WTC11 (cell line): ENCODE results near the gene OSBPL9. TPM values are rescaled to one million over a fixed set of nuclear protein-coding genes. Genes with fewer than 3 reads are reported as not detected.
"Not testable (repeated sequence)": the region's sequence is repeated elsewhere in the genome, so short reads cannot be mapped to it uniquely, and the experiment has no call there.

Source experiments
- ATAC-seq: fragments of 200-7000 bp; cut with Tn5 transposase; 2 replicates; pipeline ENCODE4 v1.10.0; 2021; ENCODE audit warnings: mild to moderate bottlenecking, moderate library complexity
- CTCF ChIA-PET: fragments of 300-600 bp; sonication (Branson Sonifier 250); formaldehyde crosslinking; loops from one replicate; lab custom pipeline; 2021; ENCODE audit warnings: antibody characterized with exemption; lab: Charles Lee
- POLR2A ChIA-PET: fragments of 350-600 bp; sonication (Branson Sonifier 250); formaldehyde crosslinking; loops from one replicate; lab custom pipeline; 2021; ENCODE audit warnings: antibody characterized with exemption; lab: Charles Lee
- DNase-seq: peaks from one replicate; pipeline ENCODE4 v3.0.0; 2021; ENCODE audit warnings: low spot score
- H3K27ac Mint-ChIP-seq: 2 replicates; pipeline ENCODE4 v1.8.0; 2021; ENCODE audit warnings: mixed read lengths
- H3K27me3 Mint-ChIP-seq: 2 replicates; pipeline ENCODE4 v1.8.0; 2021; ENCODE audit warnings: low read depth, mild to moderate bottlenecking, moderate library complexity, mixed read lengths
- H3K36me3 Mint-ChIP-seq: 2 replicates; pipeline ENCODE4 v1.8.0; 2021; ENCODE audit warnings: mixed read lengths
- H3K4me1 Mint-ChIP-seq: 2 replicates; pipeline ENCODE4 v1.8.0; 2022; ENCODE audit warnings: mixed read lengths
- H3K4me3 Mint-ChIP-seq: 2 replicates; pipeline ENCODE4 v1.8.0; 2021; ENCODE audit warnings: mild to moderate bottlenecking, moderate library complexity, mixed read lengths
- H3K9me3 Mint-ChIP-seq: 2 replicates; pipeline ENCODE4 v1.8.0; 2021; ENCODE audit warnings: mixed read lengths
- AR ChIP-seq: fragments of 250-450 bp; sonication (Bioruptor Pico); IDR thresholded peaks from 2 replicates; pipeline ENCODE4 v1.9.0; 2021; ENCODE audit warnings: mild to moderate bottlenecking
- ARID4B ChIP-seq: sonication (generic); formaldehyde crosslinking; IDR thresholded peaks from 2 replicates; pipeline ENCODE4 v1.8.0; 2023; ENCODE audit warnings: missing genetic modification reagents, mild to moderate bottlenecking, borderline replicate concordance
- ATF3 ChIP-seq: sonication (generic); formaldehyde crosslinking; conservative IDR thresholded peaks from 2 replicates; pipeline ENCODE4 v1.8.1; 2022; ENCODE audit warnings: mild to moderate bottlenecking, missing genetic modification reagents
- E2F5 ChIP-seq: sonication (generic); formaldehyde crosslinking; IDR thresholded peaks from 2 replicates; pipeline ENCODE4 v1.8.1; 2022; ENCODE audit warnings: mild to moderate bottlenecking, moderate library complexity, missing genetic modification reagents
- ELF4 ChIP-seq: sonication (generic); formaldehyde crosslinking; IDR thresholded peaks from 2 replicates; pipeline ENCODE4 v1.8.1; 2022; ENCODE audit warnings: low read depth, mild to moderate bottlenecking, moderate library complexity, missing genetic modification reagents
- ESRRA ChIP-seq: sonication (generic); formaldehyde crosslinking; IDR thresholded peaks from 2 replicates; pipeline ENCODE4 v1.8.1; 2022; ENCODE audit warnings: mild to moderate bottlenecking, missing genetic modification reagents, borderline replicate concordance
- FOXJ3 ChIP-seq: sonication (generic); formaldehyde crosslinking; IDR thresholded peaks from 2 replicates; pipeline ENCODE4 v1.9.0; 2021; ENCODE audit warnings: missing genetic modification reagents, mild to moderate bottlenecking, borderline replicate concordance
- FOXP4 ChIP-seq: sonication (generic); formaldehyde crosslinking; IDR thresholded peaks from 2 replicates; pipeline ENCODE4 v1.8.0; 2022; ENCODE audit warnings: mild to moderate bottlenecking, missing genetic modification reagents
- JAZF1 ChIP-seq: fragments of 250-450 bp; sonication (Bioruptor Pico); IDR thresholded peaks from 2 replicates; pipeline ENCODE4 v1.9.0; 2021; ENCODE audit warnings: moderate library complexity, mild to moderate bottlenecking, inconsistent platforms
- KAT7 ChIP-seq: sonication (generic); formaldehyde crosslinking; IDR thresholded peaks from 2 replicates; pipeline ENCODE4 v1.8.1; 2023; ENCODE audit warnings: missing genetic modification reagents, mild to moderate bottlenecking, borderline replicate concordance
- NR3C1 ChIP-seq: sonication (generic); formaldehyde crosslinking; conservative IDR thresholded peaks from 2 replicates; pipeline ENCODE4 v1.8.1; 2023; ENCODE audit warnings: low read depth, mild to moderate bottlenecking, missing genetic modification reagents
- SMAD3 ChIP-seq: sonication (generic); formaldehyde crosslinking; IDR thresholded peaks from 2 replicates; pipeline ENCODE4 v1.8.0; 2022; ENCODE audit warnings: missing genetic modification reagents, mild to moderate bottlenecking, borderline replicate concordance
- SMAD4 ChIP-seq: sonication (generic); formaldehyde crosslinking; IDR thresholded peaks from 2 replicates; pipeline ENCODE4 v1.8.0; 2022; ENCODE audit warnings: mild to moderate bottlenecking, missing genetic modification reagents
- TEAD1 ChIP-seq: sonication (generic); formaldehyde crosslinking; IDR thresholded peaks from 2 replicates; pipeline ENCODE4 v1.8.0; 2022; ENCODE audit warnings: mild to moderate bottlenecking, missing genetic modification reagents
- TP53 ChIP-seq: sonication (generic); formaldehyde crosslinking; IDR thresholded peaks from 2 replicates; pipeline ENCODE4 v1.8.1; 2023; ENCODE audit warnings: mild to moderate bottlenecking, missing genetic modification reagents
- ZNF121 ChIP-seq: sonication (generic); formaldehyde crosslinking; IDR thresholded peaks from 2 replicates; pipeline ENCODE4 v1.8.0; 2023; ENCODE audit warnings: missing genetic modification reagents
- ZNF263 ChIP-seq: sonication (generic); formaldehyde crosslinking; IDR thresholded peaks from 2 replicates; pipeline ENCODE4 v1.8.1; 2022; ENCODE audit warnings: low read depth, mild to moderate bottlenecking, moderate library complexity, missing genetic modification reagents
- ZNF396 ChIP-seq: fragments of 250-450 bp; sonication (Bioruptor Pico); IDR thresholded peaks from 2 replicates; pipeline ENCODE4 v1.8.0; 2021; ENCODE audit warnings: mild to moderate bottlenecking, moderate library complexity, borderline replicate concordance
- total RNA-seq: library from RNA; stranded (reverse); gene quantifications from 3 replicates; pipeline ENCODE4 v1.2.3, GENCODE V29; 2021

OSBPL9 gene
- total RNA-seq, 1 experiment from 2014 or later = 55.6 TPM

GRCh38 chr1:51605961-51606723 lies 10.8 kb upstream of the OSBPL9 start (continued):
- no peak for TF ChIP-seq KAT7 (CRISPR knock-in tag)

- ChIA-PET CTCF (interaction anchor here (0.6 to 0.8 kb wide), 2 partner anchors 59 to 306 kb away, joined by 6 to 7 read pairs; no protein-coding TSS in a partner anchor), POLR2A (no interaction called here)
- Mint-ChIP-seq H3K4me1 (no peaks in the 10 kb centered on the region), H3K36me3 (no peaks in the 10 kb centered on the region), H3K9me3 (no peaks in the 10 kb centered on the region; the same call in 1 of the 2 replicates), H3K27me3 (no peaks in the 10 kb centered on the region; the same call in 1 of the 2 replicates), H3K4me3 (no peak overlapping the region), H3K27ac (no peak overlapping the region)
- ATAC-seq (no peak), DNase-seq (no peak)
- TF ChIP-seq JAZF1 (CRISPR knock-in tag) (no peak), SMAD3 (CRISPR knock-in tag) (no peak), ATF3 (CRISPR knock-in tag) (no peak), TP53 (CRISPR knock-in tag) (no peak), NR3C1 (no peak), ELF4 (CRISPR knock-in tag) (no peak), ARID4B (CRISPR knock-in tag) (no peak), ZNF263 (CRISPR knock-in tag) (no peak)
Observed at GRCh38 chr1:51607681-51608095, 9.2 kb upstream of the OSBPL9 start.

- CTCF ChIA-PET = interaction anchor here (1.4 kb wide), 1 partner anchor 15 kb away, joined by 4 read pairs; no protein-coding TSS in a partner anchor
- not testable (repeated sequence) for H3K4me1 Mint-ChIP-seq
- 0 out of 2 replicates have a peak, but pooled peaks have one; percentile 24 for TF ChIP-seq ZNF121 (CRISPR knock-in tag)
- TF ChIP-seq, all 79 proteins: peak for 1; not testable (repeated sequence) for 78
- H3K27me3 Mint-ChIP-seq, POLR2A ChIA-PET, H3K4me3 Mint-ChIP-seq, DNase-seq, H3K27ac Mint-ChIP-seq, ATAC-seq, H3K9me3 Mint-ChIP-seq, H3K36me3 Mint-ChIP-seq: not testable (repeated sequence)
Observed at GRCh38 chr1:51610104-51610503, 6.8 kb upstream of the OSBPL9 start.

GRCh38 chr1:51610637-51611036 lies 6.3 kb upstream of the OSBPL9 start:
- Mint-ChIP-seq H3K27me3 (no peaks in the 10 kb centered on the region; the same call in 1 of the 2 replicates), H3K36me3 (no peaks in the 10 kb centered on the region), H3K9me3 (no peaks in the 10 kb centered on the region; the same call in 1 of the 2 replicates), H3K4me3 (no peak overlapping the region), H3K4me1 (no peaks in the 10 kb centered on the region), H3K27ac (no peak overlapping the region; the same call in 1 of the 2 replicates)
- ChIA-PET POLR2A (no interaction called here), CTCF (interaction anchor here (1.4 kb wide), 1 partner anchor 16 kb away, joined by 4 read pairs; no protein-coding TSS in a partner anchor)
- no peak for TF ChIP-seq ZNF396
- no peak for TF ChIP-seq FOXJ3
- no peak for TF ChIP-seq TEAD1
- TF ChIP-seq FOXP4 (CRISPR knock-in tag) = no peak
- TF ChIP-seq E2F5 (CRISPR knock-in tag) = no peak
- TF ChIP-seq SMAD4 (CRISPR knock-in tag) = no peak
- TF ChIP-seq AR = no peak
- TF ChIP-seq TP53 (CRISPR knock-in tag) = no peak
- no peak for TF ChIP-seq ESRRA (CRISPR knock-in tag)
- no peak for ATAC-seq
- no peak for DNase-seq
